WTC11 (cell line): ENCODE measurements around the gene MACO1. TPM values are rescaled to one million over a fixed set of nuclear protein-coding genes. Genes with fewer than 3 reads are reported as not detected.

ENCODE experiments used
- ATAC-seq: fragments of 200-7000 bp; cut with Tn5 transposase; 2 replicates; pipeline ENCODE4 v1.10.0; 2021; ENCODE audit warnings: mild to moderate bottlenecking, moderate library complexity
- CTCF ChIA-PET: fragments of 300-600 bp; sonication (Branson Sonifier 250); formaldehyde crosslinking; loops from one replicate; lab custom pipeline; 2021; ENCODE audit warnings: antibody characterized with exemption; lab: Charles Lee
- POLR2A ChIA-PET: fragments of 350-600 bp; sonication (Branson Sonifier 250); formaldehyde crosslinking; loops from one replicate; lab custom pipeline; 2021; ENCODE audit warnings: antibody characterized with exemption; lab: Charles Lee
- DNase-seq: peaks from one replicate; pipeline ENCODE4 v3.0.0; 2021; ENCODE audit warnings: low spot score
- H3K27ac Mint-ChIP-seq: 2 replicates; pipeline ENCODE4 v1.8.0; 2021; ENCODE audit warnings: mixed read lengths
- H3K27me3 Mint-ChIP-seq: 2 replicates; pipeline ENCODE4 v1.8.0; 2021; ENCODE audit warnings: low read depth, mild to moderate bottlenecking, moderate library complexity, mixed read lengths
- H3K36me3 Mint-ChIP-seq: 2 replicates; pipeline ENCODE4 v1.8.0; 2021; ENCODE audit warnings: mixed read lengths
- H3K4me1 Mint-ChIP-seq: 2 replicates; pipeline ENCODE4 v1.8.0; 2022; ENCODE audit warnings: mixed read lengths
- H3K4me3 Mint-ChIP-seq: 2 replicates; pipeline ENCODE4 v1.8.0; 2021; ENCODE audit warnings: mild to moderate bottlenecking, moderate library complexity, mixed read lengths
- H3K9me3 Mint-ChIP-seq: 2 replicates; pipeline ENCODE4 v1.8.0; 2021; ENCODE audit warnings: mixed read lengths
- CREM ChIP-seq: sonication (generic); formaldehyde crosslinking; IDR thresholded peaks from 2 replicates; pipeline ENCODE4 v1.8.1; 2022; ENCODE audit warnings: mild to moderate bottlenecking, missing genetic modification reagents, moderate library complexity
- FOXK1 ChIP-seq: sonication (generic); formaldehyde crosslinking; IDR thresholded peaks from 2 replicates; pipeline ENCODE4 v1.8.0; 2022; ENCODE audit warnings: mild to moderate bottlenecking, moderate library complexity, missing genetic modification reagents
- GTF2I ChIP-seq: fragments of 250-450 bp; sonication (Bioruptor Pico); conservative IDR thresholded peaks from 2 replicates; pipeline ENCODE4 v1.4.0; 2021; ENCODE audit warnings: mild to moderate bottlenecking
- SMAD3 ChIP-seq: sonication (generic); formaldehyde crosslinking; IDR thresholded peaks from 2 replicates; pipeline ENCODE4 v1.8.0; 2022; ENCODE audit warnings: missing genetic modification reagents, mild to moderate bottlenecking, borderline replicate concordance
- ZBTB21 ChIP-seq: sonication (generic); formaldehyde crosslinking; IDR thresholded peaks from 2 replicates; pipeline ENCODE4 v1.8.1; 2023; ENCODE audit warnings: mild to moderate bottlenecking, missing genetic modification reagents, borderline replicate concordance
- ZNF317 ChIP-seq: sonication (generic); formaldehyde crosslinking; IDR thresholded peaks from 2 replicates; pipeline ENCODE4 v1.8.1; 2023; ENCODE audit warnings: low read depth, mild to moderate bottlenecking, moderate library complexity, missing genetic modification reagents, borderline replicate concordance
- ZNF423 ChIP-seq: fragments of 250-450 bp; sonication (Bioruptor Pico); IDR thresholded peaks from 2 replicates; pipeline ENCODE4 v2.1.2; 2022; ENCODE audit warnings: mild to moderate bottlenecking, moderate library complexity
- total RNA-seq: library from RNA; stranded (reverse); gene quantifications from 3 replicates; pipeline ENCODE4 v1.2.3, GENCODE V29; 2021
- TF ChIP-seq, protein P1 (sequence below): sonication (generic); formaldehyde crosslinking; conservative IDR thresholded peaks from 2 replicates; pipeline ENCODE4 v1.8.1; 2023; ENCODE audit warnings: mild to moderate bottlenecking, low read depth, missing genetic modification reagents, moderate library complexity
- TF ChIP-seq, protein P2 (sequence below): sonication (generic); formaldehyde crosslinking; IDR thresholded peaks from 2 replicates; pipeline ENCODE4 v1.8.0; 2022; ENCODE audit warnings: mild to moderate bottlenecking, missing genetic modification reagents
- TF ChIP-seq, protein P3 (sequence below): fragments of 250-450 bp; sonication (Bioruptor Pico); IDR thresholded peaks from 2 replicates; pipeline ENCODE4 v1.9.0; 2021; ENCODE audit warnings: moderate library complexity, mild to moderate bottlenecking, inconsistent platforms, borderline replicate concordance
- TF ChIP-seq, protein P4 (sequence below): sonication (generic); formaldehyde crosslinking; IDR thresholded peaks from 2 replicates; pipeline ENCODE4 v1.8.1; 2023; ENCODE audit warnings: mild to moderate bottlenecking, missing genetic modification reagents, borderline replicate concordance
- TF ChIP-seq, protein P5 (sequence below): fragments of 250-450 bp; sonication (Bioruptor Pico); IDR thresholded peaks from 2 replicates; pipeline ENCODE4 v1.8.0; 2021; ENCODE audit warnings: mild to moderate bottlenecking
- TF ChIP-seq, protein P6 (sequence below): sonication (generic); formaldehyde crosslinking; IDR thresholded peaks from 2 replicates; pipeline ENCODE4 v1.8.1; 2022; ENCODE audit warnings: mild to moderate bottlenecking, missing genetic modification reagents, moderate library complexity, borderline replicate concordance
- TF ChIP-seq, protein P7 (sequence below): sonication (generic); formaldehyde crosslinking; IDR thresholded peaks from 2 replicates; pipeline ENCODE4 v1.8.0; 2022; ENCODE audit warnings: mild to moderate bottlenecking, missing genetic modification reagents

The MACO1 gene
- total RNA-seq, 1 experiment from 2014 or later: 9.5 TPM

DNA sequence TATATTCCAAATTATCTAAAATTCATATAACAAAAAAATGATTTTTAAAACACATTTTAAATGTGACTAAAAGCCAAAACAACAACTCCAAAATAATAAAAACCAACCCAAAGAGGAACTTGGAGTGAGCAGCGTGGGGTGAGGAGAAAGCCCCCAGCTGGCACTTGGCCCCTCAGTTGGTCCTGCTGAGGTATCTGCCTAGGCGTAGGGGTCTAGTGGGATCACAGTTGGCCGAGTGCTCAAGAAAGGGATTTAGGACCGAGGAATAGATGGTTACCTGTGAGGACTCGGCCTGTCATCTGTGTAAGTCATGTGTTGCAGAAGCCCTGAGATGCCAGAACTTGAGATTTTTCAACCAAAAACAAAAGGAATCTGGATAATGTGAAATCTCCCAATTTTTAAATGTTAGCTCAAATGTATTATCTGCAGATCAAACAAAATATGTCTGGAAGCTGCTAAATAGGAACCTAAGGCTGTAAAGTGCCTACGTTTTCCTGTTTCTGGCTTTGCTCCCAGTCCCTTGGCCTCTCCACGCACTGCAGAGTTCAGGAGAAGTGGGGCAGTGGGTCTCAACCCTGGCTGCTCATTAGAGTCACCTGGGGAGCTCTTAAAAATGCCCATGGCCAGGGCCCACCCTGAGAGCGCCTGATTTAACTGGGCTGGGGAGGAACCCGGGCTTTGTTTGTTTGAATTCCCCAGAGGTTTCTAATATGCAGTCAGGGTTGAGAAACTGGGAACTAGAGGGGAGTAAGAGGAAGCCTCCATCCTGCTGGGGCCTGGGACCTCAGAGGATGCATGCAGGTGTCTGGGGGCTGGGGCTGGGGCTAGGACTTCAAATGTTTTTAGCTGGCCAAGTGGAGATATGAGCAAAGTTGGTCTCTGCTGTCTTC, 74.3 kb downstream of the MACO1 start:
- no peak overlapping the region for H3K4me3 Mint-ChIP-seq
- POLR2A ChIA-PET: interaction anchor here (0.7 to 2.6 kb wide), 2 partner anchors 12 to 371 kb away, joined by 3 to 5 read pairs; partner anchors contain the start of gene PAQR7

DNA sequence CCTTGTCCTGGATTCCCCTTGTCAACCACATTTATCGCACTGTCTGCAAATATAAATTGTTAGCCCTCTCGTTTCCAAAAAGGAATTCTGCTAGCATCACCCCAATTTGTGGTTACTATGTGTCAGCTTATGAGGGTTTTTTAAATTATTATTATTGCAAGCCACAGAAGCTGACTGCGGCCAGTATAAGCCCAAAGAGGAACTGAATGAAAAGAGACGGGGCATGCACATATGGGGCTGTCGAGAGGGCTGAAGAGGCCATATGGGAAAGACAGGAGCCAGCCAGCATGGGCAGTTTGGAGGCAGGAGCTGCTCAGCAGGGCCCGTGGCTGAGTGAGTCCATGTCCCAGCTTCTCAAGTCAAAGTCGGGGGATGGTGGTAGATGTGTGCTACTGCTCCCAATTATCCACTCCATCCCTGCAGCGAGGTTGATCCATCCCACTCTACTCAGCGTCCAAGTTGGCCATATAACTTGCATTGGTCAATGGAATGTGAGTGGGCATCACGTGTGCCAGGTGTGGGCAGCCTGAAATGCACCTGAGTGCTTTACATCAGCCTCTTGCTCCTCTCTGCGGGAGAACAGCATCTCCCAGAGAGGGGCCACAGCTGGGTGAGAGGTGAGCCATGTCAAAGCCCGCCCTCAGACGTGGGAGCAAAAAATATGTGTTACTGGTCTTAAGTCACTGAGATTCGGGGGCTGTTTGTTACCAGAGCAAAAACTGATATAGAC, 75.1 kb downstream of the MACO1 start:
- no peaks in the 10 kb centered on the region for H3K36me3 Mint-ChIP-seq
- DNase-seq (no peak), ATAC-seq (no peak)
- peak overlapping the region; percentile 79 for H3K4me3 Mint-ChIP-seq
- CTCF ChIA-PET: interaction anchor here (1.0 to 7.0 kb wide), 6 partner anchors 15 to 292 kb away, joined by 3 to 175 read pairs (median 4); no protein-coding TSS in a partner anchor
- POLR2A ChIA-PET: interaction anchor here (0.7 to 2.6 kb wide), 2 partner anchors 11 to 370 kb away, joined by 3 to 5 read pairs; partner anchors contain the start of gene PAQR7
- peaks cover 46% of the 10 kb centered on the region for H3K4me1 Mint-ChIP-seq
- no peaks in the 10 kb centered on the region for H3K9me3 Mint-ChIP-seq
- H3K27me3 Mint-ChIP-seq: no peaks in the 10 kb centered on the region
- H3K27ac Mint-ChIP-seq: peak overlapping the region; percentile 12; the same call in 1 of the 2 replicates
- TF ChIP-seq, protein P1, sequence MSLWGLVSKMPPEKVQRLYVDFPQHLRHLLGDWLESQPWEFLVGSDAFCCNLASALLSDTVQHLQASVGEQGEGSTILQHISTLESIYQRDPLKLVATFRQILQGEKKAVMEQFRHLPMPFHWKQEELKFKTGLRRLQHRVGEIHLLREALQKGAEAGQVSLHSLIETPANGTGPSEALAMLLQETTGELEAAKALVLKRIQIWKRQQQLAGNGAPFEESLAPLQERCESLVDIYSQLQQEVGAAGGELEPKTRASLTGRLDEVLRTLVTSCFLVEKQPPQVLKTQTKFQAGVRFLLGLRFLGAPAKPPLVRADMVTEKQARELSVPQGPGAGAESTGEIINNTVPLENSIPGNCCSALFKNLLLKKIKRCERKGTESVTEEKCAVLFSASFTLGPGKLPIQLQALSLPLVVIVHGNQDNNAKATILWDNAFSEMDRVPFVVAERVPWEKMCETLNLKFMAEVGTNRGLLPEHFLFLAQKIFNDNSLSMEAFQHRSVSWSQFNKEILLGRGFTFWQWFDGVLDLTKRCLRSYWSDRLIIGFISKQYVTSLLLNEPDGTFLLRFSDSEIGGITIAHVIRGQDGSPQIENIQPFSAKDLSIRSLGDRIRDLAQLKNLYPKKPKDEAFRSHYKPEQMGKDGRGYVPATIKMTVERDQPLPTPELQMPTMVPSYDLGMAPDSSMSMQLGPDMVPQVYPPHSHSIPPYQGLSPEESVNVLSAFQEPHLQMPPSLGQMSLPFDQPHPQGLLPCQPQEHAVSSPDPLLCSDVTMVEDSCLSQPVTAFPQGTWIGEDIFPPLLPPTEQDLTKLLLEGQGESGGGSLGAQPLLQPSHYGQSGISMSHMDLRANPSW (CRISPR knock-in tag): no peak
- TF ChIP-seq ZNF317 (CRISPR knock-in tag) (no peak), GTF2I (no peak), ZNF423 (no peak)
- TF ChIP-seq, protein P2, sequence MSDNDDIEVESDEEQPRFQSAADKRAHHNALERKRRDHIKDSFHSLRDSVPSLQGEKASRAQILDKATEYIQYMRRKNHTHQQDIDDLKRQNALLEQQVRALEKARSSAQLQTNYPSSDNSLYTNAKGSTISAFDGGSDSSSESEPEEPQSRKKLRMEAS (CRISPR knock-in tag): 0 out of 2 replicates have a peak, but pooled peaks have one; percentile 20

More for the DNA sequence above, 74.3 kb downstream of the MACO1 start:
- DNase-seq: no peak
- TF ChIP-seq SMAD3 (CRISPR knock-in tag) (no peak), ZBTB21 (CRISPR knock-in tag) (no peak), FOXK1 (CRISPR knock-in tag) (no peak), CREM (CRISPR knock-in tag) (no peak)
- TF ChIP-seq, protein P3, sequence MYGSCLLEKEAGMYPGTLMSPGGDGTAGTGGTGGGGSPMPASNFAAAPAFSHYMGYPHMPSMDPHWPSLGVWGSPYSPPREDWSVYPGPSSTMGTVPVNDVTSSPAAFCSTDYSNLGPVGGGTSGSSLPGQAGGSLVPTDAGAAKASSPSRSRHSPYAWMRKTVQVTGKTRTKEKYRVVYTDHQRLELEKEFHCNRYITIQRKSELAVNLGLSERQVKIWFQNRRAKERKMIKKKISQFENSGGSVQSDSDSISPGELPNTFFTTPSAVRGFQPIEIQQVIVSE (CRISPR knock-in tag): no peak
- TF ChIP-seq, protein P4, sequence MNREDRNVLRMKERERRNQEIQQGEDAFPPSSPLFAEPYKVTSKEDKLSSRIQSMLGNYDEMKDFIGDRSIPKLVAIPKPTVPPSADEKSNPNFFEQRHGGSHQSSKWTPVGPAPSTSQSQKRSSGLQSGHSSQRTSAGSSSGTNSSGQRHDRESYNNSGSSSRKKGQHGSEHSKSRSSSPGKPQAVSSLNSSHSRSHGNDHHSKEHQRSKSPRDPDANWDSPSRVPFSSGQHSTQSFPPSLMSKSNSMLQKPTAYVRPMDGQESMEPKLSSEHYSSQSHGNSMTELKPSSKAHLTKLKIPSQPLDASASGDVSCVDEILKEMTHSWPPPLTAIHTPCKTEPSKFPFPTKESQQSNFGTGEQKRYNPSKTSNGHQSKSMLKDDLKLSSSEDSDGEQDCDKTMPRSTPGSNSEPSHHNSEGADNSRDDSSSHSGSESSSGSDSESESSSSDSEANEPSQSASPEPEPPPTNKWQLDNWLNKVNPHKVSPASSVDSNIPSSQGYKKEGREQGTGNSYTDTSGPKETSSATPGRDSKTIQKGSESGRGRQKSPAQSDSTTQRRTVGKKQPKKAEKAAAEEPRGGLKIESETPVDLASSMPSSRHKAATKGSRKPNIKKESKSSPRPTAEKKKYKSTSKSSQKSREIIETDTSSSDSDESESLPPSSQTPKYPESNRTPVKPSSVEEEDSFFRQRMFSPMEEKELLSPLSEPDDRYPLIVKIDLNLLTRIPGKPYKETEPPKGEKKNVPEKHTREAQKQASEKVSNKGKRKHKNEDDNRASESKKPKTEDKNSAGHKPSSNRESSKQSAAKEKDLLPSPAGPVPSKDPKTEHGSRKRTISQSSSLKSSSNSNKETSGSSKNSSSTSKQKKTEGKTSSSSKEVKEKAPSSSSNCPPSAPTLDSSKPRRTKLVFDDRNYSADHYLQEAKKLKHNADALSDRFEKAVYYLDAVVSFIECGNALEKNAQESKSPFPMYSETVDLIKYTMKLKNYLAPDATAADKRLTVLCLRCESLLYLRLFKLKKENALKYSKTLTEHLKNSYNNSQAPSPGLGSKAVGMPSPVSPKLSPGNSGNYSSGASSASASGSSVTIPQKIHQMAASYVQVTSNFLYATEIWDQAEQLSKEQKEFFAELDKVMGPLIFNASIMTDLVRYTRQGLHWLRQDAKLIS (CRISPR knock-in tag): no peak
- TF ChIP-seq, protein P5, sequence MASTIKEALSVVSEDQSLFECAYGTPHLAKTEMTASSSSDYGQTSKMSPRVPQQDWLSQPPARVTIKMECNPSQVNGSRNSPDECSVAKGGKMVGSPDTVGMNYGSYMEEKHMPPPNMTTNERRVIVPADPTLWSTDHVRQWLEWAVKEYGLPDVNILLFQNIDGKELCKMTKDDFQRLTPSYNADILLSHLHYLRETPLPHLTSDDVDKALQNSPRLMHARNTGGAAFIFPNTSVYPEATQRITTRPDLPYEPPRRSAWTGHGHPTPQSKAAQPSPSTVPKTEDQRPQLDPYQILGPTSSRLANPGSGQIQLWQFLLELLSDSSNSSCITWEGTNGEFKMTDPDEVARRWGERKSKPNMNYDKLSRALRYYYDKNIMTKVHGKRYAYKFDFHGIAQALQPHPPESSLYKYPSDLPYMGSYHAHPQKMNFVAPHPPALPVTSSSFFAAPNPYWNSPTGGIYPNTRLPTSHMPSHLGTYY (CRISPR knock-in tag): no peak
- TF ChIP-seq, protein P6, sequence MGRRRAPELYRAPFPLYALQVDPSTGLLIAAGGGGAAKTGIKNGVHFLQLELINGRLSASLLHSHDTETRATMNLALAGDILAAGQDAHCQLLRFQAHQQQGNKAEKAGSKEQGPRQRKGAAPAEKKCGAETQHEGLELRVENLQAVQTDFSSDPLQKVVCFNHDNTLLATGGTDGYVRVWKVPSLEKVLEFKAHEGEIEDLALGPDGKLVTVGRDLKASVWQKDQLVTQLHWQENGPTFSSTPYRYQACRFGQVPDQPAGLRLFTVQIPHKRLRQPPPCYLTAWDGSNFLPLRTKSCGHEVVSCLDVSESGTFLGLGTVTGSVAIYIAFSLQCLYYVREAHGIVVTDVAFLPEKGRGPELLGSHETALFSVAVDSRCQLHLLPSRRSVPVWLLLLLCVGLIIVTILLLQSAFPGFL (CRISPR knock-in tag): no peak
- TF ChIP-seq, protein P7, sequence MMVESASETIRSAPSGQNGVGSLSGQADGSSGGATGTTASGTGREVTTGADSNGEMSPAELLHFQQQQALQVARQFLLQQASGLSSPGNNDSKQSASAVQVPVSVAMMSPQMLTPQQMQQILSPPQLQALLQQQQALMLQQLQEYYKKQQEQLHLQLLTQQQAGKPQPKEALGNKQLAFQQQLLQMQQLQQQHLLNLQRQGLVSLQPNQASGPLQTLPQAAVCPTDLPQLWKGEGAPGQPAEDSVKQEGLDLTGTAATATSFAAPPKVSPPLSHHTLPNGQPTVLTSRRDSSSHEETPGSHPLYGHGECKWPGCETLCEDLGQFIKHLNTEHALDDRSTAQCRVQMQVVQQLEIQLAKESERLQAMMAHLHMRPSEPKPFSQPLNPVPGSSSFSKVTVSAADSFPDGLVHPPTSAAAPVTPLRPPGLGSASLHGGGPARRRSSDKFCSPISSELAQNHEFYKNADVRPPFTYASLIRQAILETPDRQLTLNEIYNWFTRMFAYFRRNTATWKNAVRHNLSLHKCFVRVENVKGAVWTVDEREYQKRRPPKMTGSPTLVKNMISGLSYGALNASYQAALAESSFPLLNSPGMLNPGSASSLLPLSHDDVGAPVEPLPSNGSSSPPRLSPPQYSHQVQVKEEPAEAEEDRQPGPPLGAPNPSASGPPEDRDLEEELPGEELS (CRISPR knock-in tag): no peak
- Mint-ChIP-seq H3K36me3 (no peaks in the 10 kb centered on the region), H3K9me3 (no peaks in the 10 kb centered on the region), H3K27me3 (no peaks in the 10 kb centered on the region), H3K27ac (0 out of 2 replicates have a peak overlapping the region, but pooled peaks have one; percentile 23), H3K4me1 (peaks cover 46% of the 10 kb centered on the region)
- no peak for ATAC-seq
- CTCF ChIA-PET: interaction anchor here (0.9 to 7.0 kb wide), 13 partner anchors 9 to 306 kb away, joined by 3 to 175 read pairs (median 4); partner anchors contain the start of gene MACO1
